Upper lobe of left lung (tissue), 4 donors: ENCODE data around the gene CTDP1.

Experiments used
- POLR2A ChIP-seq, 4 donors: fragments of 450-650 bp; IDR thresholded peaks; one replicate each; pipeline ENCODE4 v1.5.1; 2016 to 2017; ENCODE audit warnings: antibody characterized with exemption in 4 of 4, mild to moderate bottlenecking in 2 of 4
- TF ChIP-seq, protein P1 (sequence below), 6 experiments: fragments of 450-650 bp in 4 of 6; fragments of 200-600 bp in 2 of 6; sonication (generic) in 2 of 6; IDR thresholded peaks; one replicate each; pipeline ENCODE4 v1.5.1; 2016 to 2019; ENCODE audit warnings: antibody characterized with exemption in 6 of 6

GRCh38 chr18:79647307-79647706, 32.3 kb upstream of the CTDP1 start:
- TF ChIP-seq, protein P1, sequence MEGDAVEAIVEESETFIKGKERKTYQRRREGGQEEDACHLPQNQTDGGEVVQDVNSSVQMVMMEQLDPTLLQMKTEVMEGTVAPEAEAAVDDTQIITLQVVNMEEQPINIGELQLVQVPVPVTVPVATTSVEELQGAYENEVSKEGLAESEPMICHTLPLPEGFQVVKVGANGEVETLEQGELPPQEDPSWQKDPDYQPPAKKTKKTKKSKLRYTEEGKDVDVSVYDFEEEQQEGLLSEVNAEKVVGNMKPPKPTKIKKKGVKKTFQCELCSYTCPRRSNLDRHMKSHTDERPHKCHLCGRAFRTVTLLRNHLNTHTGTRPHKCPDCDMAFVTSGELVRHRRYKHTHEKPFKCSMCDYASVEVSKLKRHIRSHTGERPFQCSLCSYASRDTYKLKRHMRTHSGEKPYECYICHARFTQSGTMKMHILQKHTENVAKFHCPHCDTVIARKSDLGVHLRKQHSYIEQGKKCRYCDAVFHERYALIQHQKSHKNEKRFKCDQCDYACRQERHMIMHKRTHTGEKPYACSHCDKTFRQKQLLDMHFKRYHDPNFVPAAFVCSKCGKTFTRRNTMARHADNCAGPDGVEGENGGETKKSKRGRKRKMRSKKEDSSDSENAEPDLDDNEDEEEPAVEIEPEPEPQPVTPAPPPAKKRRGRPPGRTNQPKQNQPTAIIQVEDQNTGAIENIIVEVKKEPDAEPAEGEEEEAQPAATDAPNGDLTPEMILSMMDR (IDR thresholded peaks at IDR 0.05): no peak
- TF ChIP-seq POLR2A (IDR thresholded peaks at IDR 0.05): no peak
